H1 (cell line): Measurements from ENCODE around the gene GALNT6. TPM values are rescaled to one million over a fixed set of nuclear protein-coding genes. Genes with fewer than 3 reads are reported as not detected.

Experiments
- CTCF ChIA-PET: fragments of 300-600 bp; sonication (Branson Sonifier 250); formaldehyde crosslinking; loops from one replicate; lab custom pipeline; 2021; ENCODE audit not compliant: partially characterized antibody; lab: Charles Lee
- POLR2A ChIA-PET: fragments of 300-600 bp; sonication (Branson Sonifier 250); formaldehyde crosslinking; loops from one replicate; lab custom pipeline; 2021; ENCODE audit warnings: inconsistent platforms; ENCODE audit not compliant: partially characterized antibody; lab: Charles Lee
- DNase-seq, 2 experiments: peaks; one replicate each; pipeline versions ENCODE4 v3.0.0 to v3.0.0-alpha.2; 2010 to 2022; ENCODE audit warnings: low spot score in 2 of 2, low read depth in 1 of 2, mixed read lengths in 1 of 2
- FAIRE-seq: peaks from 2 replicates; lab custom pipeline; 2011; peaks lifted over from hg19 to GRCh38; lab: Jason Lieb, UNC
- H2AFZ ChIP-seq: 2 replicates; pipeline ENCODE4 v1.8.1; 2012; ENCODE audit warnings: low read length, inconsistent platforms
- H2AK5ac ChIP-seq: 2 replicates; pipeline ENCODE4 v1.6.1; 2013; ENCODE audit warnings: low read depth, low read length
- H2BK120ac ChIP-seq: replicated peaks from 2 replicates; pipeline ENCODE3; 2013; ENCODE audit warnings: low read depth, low read length, inconsistent platforms
- H2BK12ac ChIP-seq: 2 replicates; pipeline ENCODE4 v1.6.1; 2013; ENCODE audit warnings: low read depth, low read length
- H2BK15ac ChIP-seq: 2 replicates; pipeline ENCODE4 v1.6.1; 2013; ENCODE audit warnings: low read length
- H2BK20ac ChIP-seq: 2 replicates; pipeline ENCODE4 v1.6.1; 2013; ENCODE audit warnings: low read length
- H2BK5ac ChIP-seq: 2 replicates; pipeline ENCODE4 v1.6.1; 2013; ENCODE audit warnings: low read depth, low read length
- H3K14ac ChIP-seq: 2 replicates; pipeline ENCODE4 v1.6.1; 2013; ENCODE audit warnings: inconsistent platforms; ENCODE audit not compliant: insufficient read length
- H3K18ac ChIP-seq: 2 replicates; pipeline ENCODE4 v1.6.1; 2013; ENCODE audit warnings: low read length; ENCODE audit errors: extremely low read depth
- H3K23ac ChIP-seq: 2 replicates; pipeline ENCODE4 v1.6.1; 2013; ENCODE audit warnings: inconsistent platforms; ENCODE audit not compliant: insufficient read length
- H3K23me2 ChIP-seq: 2 replicates; pipeline ENCODE4 v1.6.1; 2013; ENCODE audit warnings: low read depth, low read length
- H3K27ac ChIP-seq: 2 replicates; pipeline ENCODE4 v1.6.1; 2011; ENCODE audit warnings: low read depth, low read length, inconsistent platforms
- H3K27me3 ChIP-seq, 4 experiments: replicated peaks in 1 of 4; 1 replicate in 1 of 4; 2 replicates in 3 of 4; pipeline versions ENCODE4 v1.6.1 to v1.8.1; 2011 to 2013; ENCODE audit warnings: low read length in 3 of 4, mild to moderate bottlenecking in 3 of 4, inconsistent platforms in 2 of 4, mixed read lengths in 2 of 4, moderate library complexity in 1 of 4; ENCODE audit not compliant: control insufficient read depth in 3 of 4, insufficient read depth in 3 of 4; ENCODE audit errors: extremely low read depth in 1 of 4
- H3K36me3 ChIP-seq, 4 experiments: 2 replicates each; pipeline versions ENCODE4 v1.6.1 to v1.8.1; 2011 to 2013; ENCODE audit warnings: mild to moderate bottlenecking in 4 of 4, low read length in 3 of 4, moderate library complexity in 2 of 4, control low read depth in 1 of 4, inconsistent platforms in 1 of 4; ENCODE audit not compliant: insufficient read depth in 4 of 4, control insufficient read depth in 2 of 4
- H3K4ac ChIP-seq: replicated peaks from 2 replicates; pipeline ENCODE3; 2013; ENCODE audit warnings: low read length, low read depth, mixed read lengths, inconsistent platforms; ENCODE audit not compliant: insufficient read length
- H3K4me1 ChIP-seq, 4 experiments: replicated peaks in 1 of 4; 1 replicate in 1 of 4; 2 replicates in 3 of 4; pipeline versions ENCODE4 v1.6.1 to v1.8.1; 2011 to 2013; ENCODE audit warnings: low read length in 3 of 4, inconsistent platforms in 2 of 4, mixed read lengths in 1 of 4; ENCODE audit not compliant: insufficient read depth in 4 of 4, control insufficient read depth in 3 of 4
- H3K4me2 ChIP-seq, 2 experiments: 2 replicates each; pipeline versions ENCODE4 v1.6.1 to v1.8.1; 2011 to 2013; ENCODE audit warnings: low read depth in 2 of 2, low read length in 2 of 2, control low read depth in 1 of 2, inconsistent platforms in 1 of 2, mild to moderate bottlenecking in 1 of 2; ENCODE audit not compliant: insufficient read depth in 1 of 2
- H3K4me3 ChIP-seq, 4 experiments: fragments of 200-600, 300-600 bp in 1 of 4; sonication (generic), shearing (Covaris generic), sonication (Bioruptor Twin) in 1 of 4; 2 replicates each; pipeline versions ENCODE4 v1.5.1 to v1.8.1; 2011 to 2016; ENCODE audit warnings: low read length in 4 of 4, low read depth in 3 of 4, control low read depth in 2 of 4, inconsistent platforms in 2 of 4, mild to moderate bottlenecking in 2 of 4, mixed read lengths in 1 of 4, moderate library complexity in 1 of 4; ENCODE audit not compliant: insufficient read depth in 2 of 4; ENCODE audit errors: extremely low read depth in 1 of 4
- H3K56ac ChIP-seq: replicated peaks from 2 replicates; pipeline ENCODE3; 2013; ENCODE audit warnings: low read depth, mild to moderate bottlenecking, mixed read lengths, low read length, inconsistent platforms; ENCODE audit not compliant: insufficient read length
- H3K79me1 ChIP-seq: 2 replicates; pipeline ENCODE4 v1.6.1; 2013; ENCODE audit warnings: low read depth, low read length, control low read depth
- H3K79me2 ChIP-seq, 2 experiments: 2 replicates each; pipeline versions ENCODE4 v1.6.1 to v1.8.1; 2012 to 2013; ENCODE audit warnings: low read length in 2 of 2, mild to moderate bottlenecking in 2 of 2, inconsistent platforms in 1 of 2; ENCODE audit not compliant: insufficient read depth in 2 of 2, control insufficient read depth in 1 of 2
- H3K9ac ChIP-seq, 4 experiments: replicated peaks in 1 of 4; 1 replicate in 1 of 4; 2 replicates in 3 of 4; pipeline versions ENCODE4 v1.6.1 to v1.8.1; 2011 to 2013; ENCODE audit warnings: low read depth in 3 of 4, low read length in 3 of 4, control low read depth in 2 of 4, mild to moderate bottlenecking in 2 of 4, moderate library complexity in 2 of 4, inconsistent platforms in 1 of 4; ENCODE audit errors: extremely low read depth in 1 of 4
- H3K9me3 ChIP-seq, 2 experiments: 2 replicates each; pipeline versions ENCODE4 v1.6.1 to v1.8.1; 2012 to 2013; ENCODE audit warnings: mild to moderate bottlenecking in 2 of 2, moderate library complexity in 2 of 2, control low read depth in 1 of 2, inconsistent platforms in 1 of 2, low read depth in 1 of 2, low read length in 1 of 2, mixed read lengths in 1 of 2; ENCODE audit not compliant: insufficient read depth in 2 of 2
- H4K20me1 ChIP-seq, 2 experiments: replicated peaks in 1 of 2; 2 replicates each; pipeline versions ENCODE3 to v1.8.1; 2011 to 2013; ENCODE audit warnings: inconsistent platforms in 2 of 2, low read length in 2 of 2, mild to moderate bottlenecking in 1 of 2; ENCODE audit not compliant: insufficient read depth in 2 of 2, control insufficient read depth in 1 of 2
- H4K5ac ChIP-seq: 2 replicates; pipeline ENCODE4 v1.6.1; 2013; ENCODE audit warnings: low read length, low read depth, mixed read lengths, inconsistent platforms; ENCODE audit not compliant: insufficient read length
- H4K8ac ChIP-seq: 2 replicates; pipeline ENCODE4 v1.8.0; 2013; ENCODE audit warnings: mild to moderate bottlenecking, moderate library complexity, low read length, inconsistent platforms; ENCODE audit not compliant: insufficient read depth; ENCODE audit errors: extremely low read depth
- H4K91ac ChIP-seq: replicated peaks from 2 replicates; pipeline ENCODE3; 2013; ENCODE audit warnings: low read length, mixed read lengths, inconsistent platforms; ENCODE audit not compliant: insufficient read length
- CBX5 ChIP-seq: fragments of 300-800, 300-1000 bp; sonication (generic); IDR thresholded peaks from 2 replicates; pipeline ENCODE4 v1.7.1; 2016; ENCODE audit warnings: antibody characterized with exemption, low read length, low read depth
- CHD1 ChIP-seq: IDR thresholded peaks from 2 replicates; pipeline ENCODE4 v1.6.1; 2012; ENCODE audit warnings: low read depth, low read length, improper control_type of control experiment
- CREB1 ChIP-seq: IDR thresholded peaks from 2 replicates; pipeline ENCODE4 v1.6.1; 2012; ENCODE audit warnings: inconsistent platforms
- CTBP2 ChIP-seq: IDR thresholded peaks from 2 replicates; pipeline ENCODE4 v1.7.0; 2011; ENCODE audit warnings: borderline replicate concordance, mild to moderate bottlenecking, moderate library complexity, mixed read lengths, low read length; ENCODE audit not compliant: insufficient read depth, insufficient read length
- EGR1 ChIP-seq: IDR thresholded peaks from 2 replicates; pipeline ENCODE4 v1.6.1; 2011; ENCODE audit warnings: low read depth, low read length, borderline replicate concordance
- JUN ChIP-seq: IDR thresholded peaks from 2 replicates; pipeline ENCODE4 v1.6.1; 2011; ENCODE audit warnings: low read depth, mild to moderate bottlenecking, improper control_type of control experiment, low read length
- POLR2AphosphoS5 ChIP-seq: IDR thresholded peaks from 2 replicates; pipeline ENCODE4 v1.6.1; 2011; ENCODE audit warnings: low read depth, low read length
- POU5F1 ChIP-seq: IDR thresholded peaks from 2 replicates; pipeline ENCODE4 v1.6.1; 2011; ENCODE audit warnings: low read depth, mild to moderate bottlenecking, low read length, moderate library complexity
- RAD21 ChIP-seq, 2 experiments: IDR thresholded peaks in 1 of 2; conservative IDR thresholded peaks in 1 of 2; 2 replicates each; pipeline ENCODE4 v1.6.1; 2011; ENCODE audit warnings: low read depth in 2 of 2, low read length in 2 of 2, improper control_type of control experiment in 1 of 2, inconsistent platforms in 1 of 2, mild to moderate bottlenecking in 1 of 2, moderate library complexity in 1 of 2
- RBBP5 ChIP-seq: IDR thresholded peaks from 2 replicates; pipeline ENCODE4 v1.7.1; 2012; ENCODE audit warnings: low read depth, mild to moderate bottlenecking, inconsistent platforms, low read length, moderate library complexity, borderline replicate concordance
- SP2 ChIP-seq: IDR thresholded peaks from 2 replicates; pipeline ENCODE4 v1.6.1; 2012; ENCODE audit warnings: mild to moderate bottlenecking, low read length, inconsistent platforms
- USF2 ChIP-seq: IDR thresholded peaks from 2 replicates; pipeline ENCODE4 v1.6.1; 2011; ENCODE audit warnings: low read length, improper control_type of control experiment
- WGBS, 2 experiments: shearing (Covaris generic) in 1 of 2; methylation state at CpG; one replicate each; pipeline versions ENCODE4 v1.1.6 to v1.1.7; 2013 to 2015; ENCODE audit warnings: low lambda C conversion rate in 2 of 2, mixed read lengths in 2 of 2, inconsistent platforms in 1 of 2, low coverage in 1 of 2, missing lambda C conversion rate in 1 of 2; ENCODE audit not compliant: insufficient replicate concordance in 2 of 2, insufficient coverage in 1 of 2, insufficient read length in 1 of 2; ENCODE audit errors: extremely low coverage in 1 of 2, missing lambda C conversion rate in 1 of 2; 5-methylcytosine and 5-hydroxymethylcytosine counted together
- polyA plus RNA-seq, 7 experiments: library from polyadenylated mRNA; depleted of rRNA in 3 of 7; stranded (reverse) in 5 of 7; unstranded in 2 of 7; fragments of >200 nt in 5 of 7; fragments of 200-250 nt in 2 of 7; gene quantifications; 1 replicate in 5 of 7; 2 replicates in 1 of 7; 4 replicates in 1 of 7; pipeline versions ENCODE4 v1.2.1 to v1.2.3, GENCODE V29; 2011 to 2013; ENCODE audit warnings: missing spikeins in 2 of 7, mixed read lengths in 2 of 7
- total RNA-seq: library from RNA; stranded (reverse); fragmentation: NEBNext Ultra II Directional; extraction: Animal tissue kit (Norgen Biotek cat#: 25700); gene quantifications from 2 replicates; pipeline ENCODE4 v1.2.1, GENCODE V29; 2021
- TF ChIP-seq, protein P1 (sequence below): IDR thresholded peaks from 2 replicates; pipeline ENCODE4 v1.6.1; 2012; ENCODE audit warnings: inconsistent platforms

The GALNT6 gene
- total and polyA plus RNA-seq, 2 of the 8 experiments (the other 6 are each of a cell fraction or from before 2014, with no cell fraction given), result 5.8 to 10.7 TPM

GRCh38 chr12:51401900-51402299, 10.7 kb upstream of the GALNT6 start:
- 67% methylated on average over 1 of the region's 1 CpG; no CpG with 5 or more reads in 1 of the 2 experiments for WGBS, 2 experiments
- Histone ChIP-seq H3K79me1 (no peaks in the 10 kb centered on the region), H3K9ac (no peak overlapping the region), H3K4me2 (no peak overlapping the region), H2BK15ac (no peak overlapping the region), H3K4me1 (no peaks in the 10 kb centered on the region; a peak in 1 of 7 replicates), H3K9me3 (no peaks in the 10 kb centered on the region), H4K20me1 (no peaks in the 10 kb centered on the region), H4K91ac (no peak overlapping the region), H3K36me3 (no peaks in the 10 kb centered on the region), H3K23me2 (no peaks in the 10 kb centered on the region), H3K4ac (no peak overlapping the region), H3K14ac (no peak overlapping the region), H3K79me2 (no peaks in the 10 kb centered on the region), H2AFZ (no peak overlapping the region), H3K4me3 (no peak overlapping the region), H4K5ac (no peak overlapping the region), H3K27me3 (no peaks in the 10 kb centered on the region), H2BK120ac (no peak overlapping the region), H2BK12ac (no peak overlapping the region), H3K23ac (no peak overlapping the region), H2BK20ac (no peak overlapping the region), H3K27ac (no peak overlapping the region), H4K8ac (no peak overlapping the region), H2AK5ac (no peak overlapping the region), H3K18ac (no peak overlapping the region), H2BK5ac (no peak overlapping the region), H3K56ac (no peak overlapping the region)
- TF ChIP-seq, protein P1, sequence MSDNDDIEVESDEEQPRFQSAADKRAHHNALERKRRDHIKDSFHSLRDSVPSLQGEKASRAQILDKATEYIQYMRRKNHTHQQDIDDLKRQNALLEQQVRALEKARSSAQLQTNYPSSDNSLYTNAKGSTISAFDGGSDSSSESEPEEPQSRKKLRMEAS, result no peak
- TF ChIP-seq CBX5 (no peak), CHD1 (no peak), POLR2AphosphoS5 (no peak), RBBP5 (no peak), CREB1 (no peak), JUN (no peak), RAD21 (IDR thresholded peaks at IDR 0.05 in 1 of 2, conservative IDR thresholded peaks at IDR 0.05 in 1 of 2; ENCODE audit: low read depth in 2 of 2, low read length in 2 of 2) (no peak), POU5F1 (no peak), SP2 (no peak), USF2 (no peak), EGR1 (no peak), CTBP2 (no peak)
- FAIRE-seq (no peak), DNase-seq (no peak)
- CTCF ChIA-PET, result interaction anchor here (0.8 to 1.8 kb wide), 7 partner anchors 14 to 130 kb away, joined by 3 to 5 read pairs (median 4); no protein-coding TSS in a partner anchor
- POLR2A ChIA-PET, result interaction anchor here (0.9 to 1.2 kb wide), 2 partner anchors 9 to 19 kb away, joined by 3 read pairs; no protein-coding TSS in a partner anchor
